ENCODE data around the gene SBSN.
"Not testable (repeated sequence)": the region's sequence is repeated elsewhere in the genome, so short reads cannot be mapped to it uniquely, and the experiment has no call there.

Gene SBSN

GRCh38 chr19:35483089-35483488 lies 45.0 kb downstream of the SBSN start:
- TF ChIP-seq Cebpa-rat (IDR thresholded peaks at IDR 0.05) = no peak

GRCh38 chr19:35478794-35479677 lies 49.1 kb downstream of the SBSN start:
- Histone ChIP-seq H3K4me2 (no peak overlapping the region), H4K20me1 (no peaks in the 10 kb centered on the region), H3K4me1 (peaks cover 0 to 5% (median under 1%) of the 10 kb centered on the region in 10 experiments; a peak in 8 of 20 replicates), H3K36me3 (no peaks in the 10 kb centered on the region), H3K9ac (no peak overlapping the region), H3K9me3 (replicated peaks in 1 of 11) (no peaks in the 10 kb centered on the region), H3K27me3 (no peaks in the 10 kb centered on the region), H3K27ac (no peak overlapping the region), H3K4me3 (no peak overlapping the region)
- no peak for TF ChIP-seq Cebpa-rat (IDR thresholded peaks at IDR 0.05)

More at GRCh38 chr19:35483089-35483488, 45.0 kb downstream of the SBSN start:
- Histone ChIP-seq H3K4me3 (no peak overlapping the region), H3K36me3 (no peaks in the 10 kb centered on the region), H3K27me3 (no peaks in the 10 kb centered on the region), H3K4me1 (peaks cover 0 to 18% (median 13%) of the 10 kb centered on the region in 10 experiments; a peak in 17 of 20 replicates), H3K27ac (no peak overlapping the region), H3K4me2 (no peak overlapping the region), H3K9me3 (replicated peaks in 1 of 11) (no peaks in the 10 kb centered on the region), H3K9ac (no peak overlapping the region), H4K20me1 (no peaks in the 10 kb centered on the region)

GRCh38 chr19:35476149-35476548 lies 52.0 kb downstream of the SBSN start:
- TF ChIP-seq Cebpa-rat (IDR thresholded peaks at IDR 0.05) = no peak
- Histone ChIP-seq H3K9ac (no peak overlapping the region), H4K20me1 (no peaks in the 10 kb centered on the region), H3K9me3 (replicated peaks in 1 of 11) (no peaks in the 10 kb centered on the region), H3K4me1 (no peaks in the 10 kb centered on the region), H3K27me3 (no peaks in the 10 kb centered on the region), H3K36me3 (no peaks in the 10 kb centered on the region), H3K4me3 (no peak overlapping the region), H3K4me2 (no peak overlapping the region), H3K27ac (no peak overlapping the region)

- not testable (repeated sequence) for H3K4me3 ChIP-seq; H3K36me3 ChIP-seq; H3K9me3 ChIP-seq (replicated peaks in 1 of 11); H3K4me2 ChIP-seq; H3K27me3 ChIP-seq; H3K9ac ChIP-seq; H3K27ac ChIP-seq; H4K20me1 ChIP-seq
- peaks cover 9 to 12% (median 10%) of the 10 kb centered on the region in 10 experiments for H3K4me1 ChIP-seq
Measured at GRCh38 chr19:35474594-35474993, 53.5 kb downstream of the SBSN start.

- H3K27me3 ChIP-seq = no peaks in the 10 kb centered on the region
- H3K9ac ChIP-seq = no peak overlapping the region
- no peaks in the 10 kb centered on the region for H3K36me3 ChIP-seq
- no peak overlapping the region for H3K4me3 ChIP-seq
- no peak overlapping the region for H3K27ac ChIP-seq
- no peaks in the 10 kb centered on the region for H3K9me3 ChIP-seq (replicated peaks in 1 of 11)
- no peak for TF ChIP-seq Cebpa-rat (IDR thresholded peaks at IDR 0.05)
- H3K4me1 ChIP-seq = peaks cover 10 to 17% (median 15%) of the 10 kb centered on the region in 10 experiments
- no peak overlapping the region for H3K4me2 ChIP-seq
- H4K20me1 ChIP-seq = no peaks in the 10 kb centered on the region
Measured at GRCh38 chr19:35474104-35474503, 54.0 kb downstream of the SBSN start.
